HepG2 (cell line): Measurements from ENCODE around the gene ZNF285.
"Not testable (repeated sequence)": the region's sequence is repeated elsewhere in the genome, so short reads cannot be mapped to it uniquely, and the experiment has no call there.

Source experiments
- CTCF ChIP-seq: sonication (generic); formaldehyde crosslinking; IDR thresholded peaks from 2 replicates; pipeline ENCODE4 v1.5.0; 2020; ENCODE audit warnings: mild to moderate bottlenecking, missing genetic modification reagents, moderate library complexity
- E2F1 ChIP-seq: sonication (generic); formaldehyde crosslinking; IDR thresholded peaks from 2 replicates; pipeline ENCODE4 v1.5.0; 2020; ENCODE audit warnings: missing genetic modification reagents
- ELF3 ChIP-seq: IDR thresholded peaks from 2 replicates; pipeline ENCODE4 v1.6.1; 2016; ENCODE audit warnings: missing genetic modification reagents, missing compliant biosample characterization
- EP300 ChIP-seq, 3 experiments: sonication (generic) in 1 of 3; formaldehyde crosslinking in 1 of 3; IDR thresholded peaks; 2 replicates each; pipeline versions ENCODE4 v1.5.1 to v1.6.1; 2011 to 2020; ENCODE audit warnings: low read depth in 2 of 3, low read length in 2 of 3, borderline replicate concordance in 1 of 3, improper control_type of control experiment in 1 of 3, mild to moderate bottlenecking in 1 of 3, missing genetic modification reagents in 1 of 3, moderate library complexity in 1 of 3
- FOXK2 ChIP-seq: fragments of 450-650 bp; IDR thresholded peaks from 2 replicates; pipeline ENCODE4 v1.6.1; 2016
- HOXA3 ChIP-seq: sonication (generic); formaldehyde crosslinking; IDR thresholded peaks from 2 replicates; pipeline ENCODE4 v1.5.0; 2020; ENCODE audit warnings: missing genetic modification reagents
- MAX ChIP-seq: IDR thresholded peaks from 2 replicates; pipeline ENCODE4 v1.6.1; 2012; ENCODE audit warnings: inconsistent platforms
- RNF2 ChIP-seq: fragments of 450-650 bp; conservative IDR thresholded peaks from 2 replicates; pipeline ENCODE4 v1.6.1; 2016; ENCODE audit warnings: low read depth
- SUZ12 ChIP-seq: fragments of 150-350 bp; IDR thresholded peaks from 2 replicates; pipeline ENCODE4 v1.6.1; 2014; ENCODE audit warnings: low read depth, low read length
- TAF1 ChIP-seq: sonication (generic); formaldehyde crosslinking; IDR thresholded peaks from 2 replicates; pipeline ENCODE4 v1.4.0; 2020; ENCODE audit warnings: missing genetic modification reagents
- ZKSCAN1 ChIP-seq: fragments of 150-350 bp; IDR thresholded peaks from 2 replicates; pipeline ENCODE4 v1.6.1; 2014; ENCODE audit warnings: low read length

- not testable (repeated sequence) for TF ChIP-seq EP300 (IDR thresholded peaks at IDR 0.05; ENCODE audit: low read depth in 2 of 2, low read length in 2 of 2); EP300 (CRISPR knock-in tag; IDR thresholded peaks at IDR 0.05; ENCODE audit: borderline replicate concordance); E2F1; ZKSCAN1; RNF2; FOXK2; SUZ12; ELF3; CTCF (CRISPR knock-in tag); MAX; HOXA3; TAF1
Observed at GRCh38 chr19:44415553-44415952, 14.1 kb upstream of the ZNF285 start.
